Stomach (tissue), 4 donors: Measurements from ENCODE around the gene FOXK2.

Experiments
- CTCF ChIP-seq, 7 experiments: fragments of 450-650 bp in 4 of 7; fragments of 200-600 bp in 3 of 7; sonication (generic) in 3 of 7; IDR thresholded peaks; one replicate each; pipeline ENCODE4 v1.5.1; 2016 to 2019; ENCODE audit warnings: antibody characterized with exemption in 7 of 7, control low read depth in 2 of 7, mild to moderate bottlenecking in 1 of 7
- POLR2A ChIP-seq, 4 donors: fragments of 450-650 bp; IDR thresholded peaks; one replicate each; pipeline ENCODE4 v1.6.1; 2016; ENCODE audit warnings: antibody characterized with exemption in 4 of 4, control low read depth in 2 of 4, mild to moderate bottlenecking in 1 of 4, moderate library complexity in 1 of 4

DNA sequence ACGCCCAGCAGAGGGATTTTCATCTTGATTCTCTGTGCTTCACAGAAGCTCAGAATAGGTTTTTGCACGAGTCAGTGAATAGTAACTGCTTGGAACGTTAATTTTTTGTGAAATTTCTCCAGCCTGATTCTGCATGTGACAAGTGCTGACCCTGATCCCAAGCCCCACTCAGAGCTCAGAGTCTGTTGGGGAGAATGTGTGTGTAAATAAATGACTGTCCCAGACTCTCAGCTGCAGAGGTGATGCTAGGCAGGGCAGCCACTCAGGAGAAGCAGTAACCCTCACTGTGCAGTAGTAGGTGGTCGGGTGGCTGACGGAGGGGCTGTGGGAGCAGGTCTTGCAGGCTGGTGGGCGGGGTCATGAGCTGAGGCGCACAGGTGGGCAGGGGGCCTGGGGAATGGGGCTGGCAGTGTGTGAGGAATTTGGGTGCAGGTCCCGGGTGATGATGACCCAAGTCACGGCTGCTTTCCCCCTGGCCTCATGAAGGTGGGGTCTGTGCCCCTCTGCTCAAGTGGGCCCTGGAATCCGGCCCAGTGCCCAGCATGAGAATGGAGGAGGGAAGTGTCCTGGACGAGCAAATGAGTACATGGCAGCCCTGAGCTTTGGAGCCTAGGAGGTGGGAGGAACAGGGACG is 16.3 kb upstream of the FOXK2 start:
- TF ChIP-seq POLR2A (IDR thresholded peaks at IDR 0.05) (no peak), CTCF (IDR thresholded peaks at IDR 0.05) (no peak)
